Measurements from ENCODE around the gene GPX3. TPM values are rescaled to one million over a fixed set of nuclear protein-coding genes. Genes with fewer than 3 reads are reported as not detected.

GPX3 gene
- total and polyA plus RNA-seq, 2 of the 8 experiments (the other 6 are each of a cell fraction or from before 2014, with no cell fraction given), result 27.8 to 77.9 TPM

- Histone ChIP-seq H3K18ac (ENCODE audit: extremely low read depth, low read length) (no peak overlapping the region), H3K4me3 (ENCODE audit: extremely low read depth in 1 of 4, insufficient read depth in 2 of 4, low read depth in 3 of 4, low read length in 4 of 4) (no peak overlapping the region), H2BK15ac (ENCODE audit: low read length) (0 out of 2 replicates have a peak overlapping the region, but pooled peaks have one; percentile 8), H3K9me3 (ENCODE audit: insufficient read depth in 2 of 2, low read depth in 1 of 2, low read length in 1 of 2) (no peaks in the 10 kb centered on the region), H2BK20ac (ENCODE audit: low read length) (no peak overlapping the region), H2BK12ac (ENCODE audit: low read depth, low read length) (no peak overlapping the region), H3K27ac (ENCODE audit: low read depth, low read length) (no peak overlapping the region), H3K79me2 (ENCODE audit: control insufficient read depth in 1 of 2, insufficient read depth in 2 of 2, low read length in 2 of 2) (no peaks in the 10 kb centered on the region), H2AK5ac (ENCODE audit: low read depth, low read length) (no peak overlapping the region), H3K4ac (replicated peaks; ENCODE audit: insufficient read length, low read depth, low read length) (no peak overlapping the region), H4K8ac (ENCODE audit: extremely low read depth, insufficient read depth, low read length) (no peak overlapping the region), H3K23me2 (ENCODE audit: low read depth, low read length) (no peaks in the 10 kb centered on the region), H4K20me1 (replicated peaks in 1 of 2; ENCODE audit: control insufficient read depth in 1 of 2, insufficient read depth in 2 of 2, low read length in 2 of 2) (no peaks in the 10 kb centered on the region), H3K27me3 (replicated peaks in 1 of 4; ENCODE audit: control insufficient read depth in 3 of 4, extremely low read depth in 1 of 4, insufficient read depth in 3 of 4, low read length in 3 of 4) (no peaks in the 10 kb centered on the region), H2AFZ (ENCODE audit: low read length) (no peak overlapping the region), H4K5ac (ENCODE audit: insufficient read length, low read depth, low read length) (no peak overlapping the region), H3K9ac (replicated peaks in 1 of 4; ENCODE audit: extremely low read depth in 1 of 4, low read depth in 3 of 4, low read length in 3 of 4) (no peak overlapping the region), H2BK120ac (replicated peaks; ENCODE audit: low read depth, low read length) (no peak overlapping the region), H4K91ac (replicated peaks; ENCODE audit: insufficient read length, low read length) (no peak overlapping the region), H3K23ac (ENCODE audit: insufficient read length) (no peak overlapping the region), H3K4me2 (ENCODE audit: insufficient read depth in 1 of 2, low read depth in 2 of 2, low read length in 2 of 2) (no peak overlapping the region), H2BK5ac (ENCODE audit: low read depth, low read length) (no peak overlapping the region), H3K36me3 (ENCODE audit: control insufficient read depth in 2 of 4, insufficient read depth in 4 of 4, low read length in 3 of 4) (no peaks in the 10 kb centered on the region), H3K79me1 (ENCODE audit: low read depth, low read length) (no peaks in the 10 kb centered on the region), H3K14ac (ENCODE audit: insufficient read length) (no peak overlapping the region), H3K4me1 (replicated peaks in 1 of 4; ENCODE audit: control insufficient read depth in 3 of 4, insufficient read depth in 4 of 4, low read length in 3 of 4) (peaks cover 0 to 3% (median 0%) of the 10 kb centered on the region in 4 experiments; a peak in 1 of 7 replicates), H3K56ac (replicated peaks; ENCODE audit: insufficient read length, low read depth, low read length) (no peak overlapping the region)
- DNase-seq (ENCODE audit: low read depth in 1 of 2, low spot score in 2 of 2), result no peak
- 89% methylated on average over 3 of the region's 3 CpGs; no CpG with 5 or more reads in 1 of the 2 experiments for WGBS, 2 experiments (ENCODE audit: extremely low coverage in 1 of 2, insufficient coverage in 1 of 2, insufficient read length in 1 of 2, insufficient replicate concordance in 2 of 2, low coverage in 1 of 2, low lambda C conversion rate in 2 of 2, missing lambda C conversion rate in 1 of 2)
- TF ChIP-seq CBX5 (IDR thresholded peaks at IDR 0.05; ENCODE audit: low read depth, low read length), result no peak
- TF ChIP-seq SRF (IDR thresholded peaks at IDR 0.05; ENCODE audit: low read depth, low read length), result no peak
- TF ChIP-seq JUN (IDR thresholded peaks at IDR 0.05; ENCODE audit: low read depth, low read length), result no peak
- TF ChIP-seq KDM5A (IDR thresholded peaks at IDR 0.05; ENCODE audit: low read length), result no peak
- no peak for TF ChIP-seq RBBP5 (IDR thresholded peaks at IDR 0.05; ENCODE audit: borderline replicate concordance, low read depth, low read length)
- no peak for TF ChIP-seq ASH2L (IDR thresholded peaks at IDR 0.05; ENCODE audit: low read length)
- no peak for TF ChIP-seq FOSL1 (IDR thresholded peaks at IDR 0.05; ENCODE audit: insufficient read depth, low read depth, low read length)
- TF ChIP-seq SP1 (IDR thresholded peaks at IDR 0.05; ENCODE audit: low read depth, low read length), result no peak
- no peak for TF ChIP-seq KDM4A (IDR thresholded peaks at IDR 0.05; ENCODE audit: low read depth, low read length, severe bottlenecking)
- no peak for TF ChIP-seq ATF2 (IDR thresholded peaks at IDR 0.05; ENCODE audit: low read length)
- no peak for TF ChIP-seq TCF12 (IDR thresholded peaks at IDR 0.05; ENCODE audit: low read depth, low read length)
- TF ChIP-seq SAP30 (IDR thresholded peaks at IDR 0.05; ENCODE audit: insufficient read depth, insufficient replicate concordance, low read length), result no peak
- no peak for TF ChIP-seq MAFK (IDR thresholded peaks at IDR 0.05; ENCODE audit: low read depth, low read length)
- ChIA-PET POLR2A (ENCODE audit: partially characterized antibody) (no interaction called here), CTCF (ENCODE audit: partially characterized antibody) (interaction anchor here (1.1 to 10.3 kb wide), 9 partner anchors 13 to 238 kb away, joined by 3 to 128 read pairs (median 4); no protein-coding TSS in a partner anchor)
- FAIRE-seq, result no peak
These were observed 16.9 kb upstream of the GPX3 start for GRCh38 chr5:151003503-151003860.
